ENCODE data around the gene IZUMO3. TPM values are rescaled to one million over a fixed set of nuclear protein-coding genes. Genes with fewer than 3 reads are reported as not detected.
"Not testable (repeated sequence)": the region's sequence is repeated elsewhere in the genome, so short reads cannot be mapped to it uniquely, and the experiment has no call there.

Gene IZUMO3
- polyA plus RNA-seq (ENCODE audit: insufficient read length), result not detected

GRCh38 chr9:24545847-24546522 is at the start of gene IZUMO3:
IZUMO3 (minus strand) TSS chr9:24545897; CDS start chr9:24545649, 248 bp downstream.
- no peak for DNase-seq (ENCODE audit: low read depth)

- DNase-seq (ENCODE audit: low read depth), result no peak
Observed at GRCh38 chr9:24594234-24594850, 48.6 kb upstream of the IZUMO3 start.

- DNase-seq (ENCODE audit: low read depth), result no peak
Observed at GRCh38 chr9:24590432-24590831, 44.7 kb upstream of the IZUMO3 start.

- DNase-seq (ENCODE audit: low read depth), result no peak
Observed at GRCh38 chr9:24587883-24588282, 42.2 kb upstream of the IZUMO3 start.

- DNase-seq (ENCODE audit: low read depth), result no peak
Observed at GRCh38 chr9:24582146-24583126, 36.7 kb upstream of the IZUMO3 start.

- not testable (repeated sequence) for DNase-seq (ENCODE audit: low read depth)
Observed at GRCh38 chr9:24580005-24580404, 34.3 kb upstream of the IZUMO3 start.

- peak; percentile 60 for DNase-seq (ENCODE audit: low read depth)
Observed at GRCh38 chr9:24572406-24572805, 26.7 kb upstream of the IZUMO3 start.

- DNase-seq (ENCODE audit: low read depth), result no peak
Observed at GRCh38 chr9:24561957-24562356, 16.3 kb upstream of the IZUMO3 start.

GRCh38 chr9:24553183-24553552 is 7.5 kb upstream of the IZUMO3 start:
- DNase-seq (ENCODE audit: low read depth), result no peak

GRCh38 chr9:24552526-24553182 is 7.0 kb upstream of the IZUMO3 start:
- DNase-seq (ENCODE audit: low read depth), result no peak

GRCh38 chr9:24545285-24545684 is 412 bp downstream of the IZUMO3 start:
- DNase-seq (ENCODE audit: low read depth), result no peak

- DNase-seq (ENCODE audit: low read depth), result no peak
Observed at GRCh38 chr9:24518545-24518944, 27.2 kb downstream of the IZUMO3 start.

- DNase-seq (ENCODE audit: low read depth), result no peak
Observed at GRCh38 chr9:24516463-24516862, 29.2 kb downstream of the IZUMO3 start.

GRCh38 chr9:24509850-24510249 is 35.8 kb downstream of the IZUMO3 start:
- no peak for DNase-seq (ENCODE audit: low read depth)

GRCh38 chr9:24504521-24504920 is 41.2 kb downstream of the IZUMO3 start:
- no peak for DNase-seq (ENCODE audit: low read depth)

GRCh38 chr9:24502206-24502937 is 43.3 kb downstream of the IZUMO3 start:
- DNase-seq (ENCODE audit: low read depth), result no peak

GRCh38 chr9:24500761-24501160 is 44.9 kb downstream of the IZUMO3 start:
- DNase-seq (ENCODE audit: low read depth), result no peak

GRCh38 chr9:24498632-24499031 is 47.1 kb downstream of the IZUMO3 start:
- DNase-seq (ENCODE audit: low read depth), result no peak

GRCh38 chr9:24497671-24498070 is 48.0 kb downstream of the IZUMO3 start:
- no peak for DNase-seq (ENCODE audit: low read depth)

All from forelimb muscle (tissue), 1 donor.